Hypothalamus (tissue), 51 donors: ENCODE results near the gene NUBPL.
"Not testable (repeated sequence)": the region's sequence is repeated elsewhere in the genome, so short reads cannot be mapped to it uniquely, and the experiment has no call there.

Source experiments
- DNase-seq, 51 donors: peaks; one replicate each; lab custom pipeline; 2025; lab: John Stamatoyannopoulos, UW

NUBPL gene

DNA sequence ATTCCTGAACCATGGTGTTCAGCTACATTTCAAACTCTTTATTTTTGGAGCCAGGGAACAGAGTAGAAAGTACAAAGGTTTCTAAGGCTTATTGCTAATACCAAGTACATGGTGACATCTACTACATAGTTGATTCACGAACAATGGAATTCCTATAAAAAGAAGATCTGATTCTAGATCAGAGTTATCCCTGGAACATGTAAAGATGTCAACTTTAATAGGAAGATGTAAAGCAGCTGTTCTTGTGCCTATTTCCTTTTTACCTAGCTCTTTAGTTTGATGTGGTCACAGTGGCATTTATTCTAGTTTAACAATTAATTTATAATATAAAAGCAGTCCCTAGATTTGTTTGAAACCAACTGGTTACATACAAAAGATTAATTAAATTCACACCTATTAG lies 99.5 kb downstream of the NUBPL start:
- DNase-seq = no peak

DNA sequence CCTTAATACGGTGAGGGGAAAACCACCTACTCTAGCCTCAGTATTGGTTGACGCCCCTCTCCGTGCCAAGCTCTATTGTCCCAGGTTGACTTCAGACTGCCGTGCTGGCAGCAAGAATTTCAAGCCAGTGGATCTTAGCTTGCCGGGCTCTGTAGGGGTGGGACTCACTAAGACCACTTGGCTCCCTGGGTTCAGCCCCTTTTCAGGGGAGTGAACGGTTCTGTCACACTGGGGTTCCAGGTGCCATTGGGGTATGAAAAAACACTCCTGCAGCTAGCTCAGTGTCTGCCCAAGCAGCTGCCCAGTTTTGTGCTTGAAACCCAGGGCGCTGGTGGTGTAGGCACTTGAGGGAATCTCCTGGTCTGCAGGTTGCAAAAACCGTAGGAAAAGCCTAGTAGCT lies 107.1 kb downstream of the NUBPL start:
- no peak for DNase-seq

DNA sequence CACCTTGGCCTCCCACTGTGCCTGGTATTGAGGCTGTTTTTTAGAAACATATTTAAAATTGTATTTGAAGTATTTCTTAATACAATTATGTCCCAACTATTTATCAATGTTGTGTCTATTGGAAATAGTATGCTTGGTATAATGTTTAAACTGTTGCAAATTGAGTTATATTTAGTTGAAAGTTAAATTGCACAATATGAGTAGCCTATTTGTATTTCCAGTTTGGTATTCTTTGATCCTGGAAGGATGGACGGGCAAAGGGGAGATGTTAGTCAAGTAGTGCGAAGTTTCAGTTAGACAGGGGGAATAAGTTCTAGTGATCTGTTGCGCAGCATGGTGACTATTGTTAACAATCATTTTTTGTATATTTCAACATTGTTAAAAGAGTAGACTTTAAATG lies 111.5 kb downstream of the NUBPL start:
- no peak for DNase-seq

DNA sequence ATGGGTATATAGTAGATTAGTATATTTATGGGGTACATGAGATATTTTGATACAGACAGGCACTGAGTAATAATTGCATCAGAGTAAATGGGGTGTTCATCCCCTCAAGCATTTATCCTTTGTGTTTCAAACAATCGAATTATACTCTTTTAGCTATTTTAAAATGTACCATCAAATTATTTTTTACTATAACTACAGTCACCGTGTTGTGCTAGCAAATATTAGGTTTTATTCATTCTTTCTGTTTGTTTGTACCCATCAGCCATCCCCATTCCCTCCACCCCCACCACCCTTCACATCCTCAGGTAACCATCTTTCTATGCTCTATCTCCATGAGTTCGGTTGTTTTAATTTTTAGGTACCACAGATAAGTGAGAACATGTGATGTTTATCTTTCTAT lies 115.8 kb downstream of the NUBPL start:
- no peak for DNase-seq

DNA sequence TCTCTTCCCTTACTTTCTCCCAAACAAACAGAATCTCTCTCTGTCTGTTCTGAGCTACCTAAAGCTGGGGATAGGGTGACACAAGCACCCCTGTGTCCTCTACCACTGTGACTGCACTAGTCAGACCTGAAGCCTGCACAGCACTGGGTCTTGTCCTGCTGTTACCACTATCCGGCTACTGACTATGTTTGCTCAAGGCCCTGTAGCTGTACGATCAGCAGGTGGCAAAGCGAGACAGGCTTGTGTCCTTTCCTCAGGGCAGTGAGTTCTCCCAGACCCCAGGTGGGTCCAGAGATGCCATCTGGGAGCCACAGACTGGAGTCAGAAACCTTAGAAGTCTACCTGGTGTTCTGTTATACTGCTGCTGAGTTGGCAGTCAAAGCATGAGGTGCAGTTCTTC lies 116.4 kb downstream of the NUBPL start:
- DNase-seq = no peak

DNA sequence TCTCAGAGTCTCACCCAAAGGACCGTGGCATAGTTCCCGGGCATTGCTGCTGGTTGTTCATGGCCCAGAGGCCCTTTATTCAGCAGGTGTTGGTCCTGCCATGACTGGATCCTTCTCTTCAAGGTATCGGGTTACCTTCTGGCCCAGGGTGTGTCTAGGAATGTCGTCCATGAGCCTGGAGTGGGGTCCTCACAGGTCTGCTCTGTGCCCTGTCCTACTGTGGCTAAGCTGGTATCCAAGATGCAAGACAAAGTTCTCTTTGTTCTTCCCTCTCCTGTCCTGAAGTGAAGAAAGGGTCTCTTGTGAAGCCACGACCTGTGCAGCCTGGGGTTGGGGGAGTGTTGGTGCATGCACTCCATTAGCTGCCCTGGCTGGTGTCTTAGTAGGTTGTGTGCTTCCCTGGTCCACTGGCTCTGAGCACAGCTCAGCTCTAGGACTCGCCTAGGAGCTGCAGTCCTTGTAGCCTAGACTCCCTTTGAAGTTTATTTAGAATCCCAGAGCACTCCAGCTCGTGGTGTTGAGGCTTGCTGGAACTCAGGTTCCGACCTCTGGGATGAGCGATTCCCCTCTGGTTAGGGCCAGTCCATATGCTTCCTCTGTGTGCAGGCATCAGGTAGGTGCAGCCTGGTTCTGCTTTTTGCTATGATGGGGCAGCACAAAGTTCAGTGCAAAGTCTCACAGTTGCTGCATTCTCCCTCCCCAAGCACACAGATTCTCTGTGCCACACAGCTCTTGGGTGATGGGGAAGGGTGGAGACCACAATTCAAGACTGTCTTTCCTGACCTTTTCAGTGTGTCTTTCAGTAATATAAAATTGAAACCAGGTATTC lies 117.4 kb downstream of the NUBPL start:
- no peak for DNase-seq

DNA sequence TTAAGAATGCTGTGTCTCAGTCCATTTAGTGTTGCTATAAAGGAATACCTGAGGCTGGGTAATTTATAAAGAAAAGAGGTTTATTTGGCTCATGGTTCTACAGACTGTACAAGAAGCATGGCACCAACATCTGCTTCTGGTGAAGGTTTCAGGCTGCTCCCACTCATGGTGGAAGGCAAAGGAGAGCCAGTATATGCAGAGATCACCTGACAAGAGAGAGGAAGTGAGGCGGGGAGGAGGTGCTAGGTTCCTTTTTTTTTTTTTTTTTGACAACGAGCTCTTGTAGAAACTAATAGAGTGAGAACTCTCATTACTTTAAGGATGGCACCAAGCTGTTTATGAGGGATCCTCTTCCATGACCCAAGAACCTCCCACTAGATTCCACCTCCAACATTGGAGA lies 121.6 kb downstream of the NUBPL start:
- no peak for DNase-seq

DNA sequence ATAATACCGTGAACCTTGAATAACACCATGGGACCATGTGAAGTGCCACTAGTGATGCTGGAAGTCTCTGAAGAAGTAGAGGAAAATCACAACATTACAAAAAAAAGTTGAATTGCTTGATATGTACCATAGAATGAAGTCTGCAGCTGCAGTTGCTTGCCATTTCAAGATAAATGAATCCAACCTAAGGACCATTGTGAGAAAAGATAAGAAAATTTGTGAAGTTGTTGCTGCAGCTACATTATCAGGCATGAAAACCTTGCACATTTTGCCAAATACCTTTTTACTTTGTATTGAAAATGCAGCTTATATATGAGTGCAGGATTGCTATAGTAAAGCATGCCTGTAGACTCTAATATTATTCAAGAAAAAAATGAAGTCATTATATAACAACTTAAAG lies 126.5 kb downstream of the NUBPL start:
- no peak for DNase-seq

DNA sequence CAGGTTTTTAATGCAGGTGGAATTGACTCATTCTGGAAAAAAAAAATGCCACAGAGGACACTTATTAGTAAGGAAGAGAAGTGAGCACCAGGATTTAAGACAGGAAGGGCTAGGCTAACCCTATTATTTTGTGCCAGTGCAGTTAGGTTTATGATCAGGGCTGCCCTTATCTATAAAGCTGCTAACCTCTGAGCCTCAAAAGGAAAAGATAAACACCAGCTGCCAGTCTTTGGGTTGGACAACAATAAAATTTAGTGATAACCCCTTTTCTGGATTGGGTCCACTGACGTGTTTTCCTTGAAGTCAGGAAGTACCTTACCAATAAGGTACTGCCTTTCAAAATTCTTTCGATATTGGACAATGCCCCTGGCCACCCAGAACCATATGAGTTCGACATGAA lies 128.9 kb downstream of the NUBPL start:
- DNase-seq = no peak

DNA sequence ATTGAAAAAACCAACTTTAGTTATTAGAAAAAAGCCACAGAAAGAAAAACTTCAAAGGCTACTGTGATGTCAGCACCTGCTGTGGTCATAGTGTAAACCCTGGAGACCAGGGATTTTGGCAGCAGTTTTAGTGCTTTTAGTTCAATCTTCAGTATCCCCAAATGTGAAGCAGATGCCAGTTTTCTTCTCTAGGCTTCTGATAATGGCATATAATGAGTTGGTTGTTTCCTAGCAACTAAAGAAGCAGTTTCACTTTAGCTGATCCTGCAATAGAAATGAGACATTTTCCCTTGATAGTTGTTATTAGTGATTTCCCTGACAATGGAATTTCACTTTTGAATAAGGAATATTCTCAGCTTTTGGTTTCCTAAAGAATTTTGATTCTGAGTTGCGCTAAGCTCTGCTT lies 131.2 kb downstream of the NUBPL start:
- DNase-seq = peak in 1 of 51 donors; percentile 36

DNA sequence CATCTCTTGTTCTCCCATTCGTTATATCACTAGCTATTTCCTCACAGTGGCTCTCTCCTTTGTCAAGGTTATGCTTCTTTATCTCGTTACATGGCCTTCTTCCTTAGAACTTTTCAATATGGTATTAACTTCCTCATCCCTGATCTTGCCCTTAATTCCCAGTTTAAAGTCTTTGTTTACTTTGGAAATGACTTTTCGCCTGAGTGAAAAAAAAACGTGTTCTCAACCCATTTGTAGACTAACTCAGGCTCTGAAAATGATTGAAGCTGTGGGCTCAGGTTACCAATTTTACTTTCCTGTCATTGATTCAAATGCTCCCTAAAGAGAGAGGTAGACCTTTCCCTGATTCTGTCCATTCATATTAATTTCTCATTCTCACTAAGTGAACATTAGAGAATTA lies 135.2 kb downstream of the NUBPL start:
- DNase-seq = no peak

DNA sequence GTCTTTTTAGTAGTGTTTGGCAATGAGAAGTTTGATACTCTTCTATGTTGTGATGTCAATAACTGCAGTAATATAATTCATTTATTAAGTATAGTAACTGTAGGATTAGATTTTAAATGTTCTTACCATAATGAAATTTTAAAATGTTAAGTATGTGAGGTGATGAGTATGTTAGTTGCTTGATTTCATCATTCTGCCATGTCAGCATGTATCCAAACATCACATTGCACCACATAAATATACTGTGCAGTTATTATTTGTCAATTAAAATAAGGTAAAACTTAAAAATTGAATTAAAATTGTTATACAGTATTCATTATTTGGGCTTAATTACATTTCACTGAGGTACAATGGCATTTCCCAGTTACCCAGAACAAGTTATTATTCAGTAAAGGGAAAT lies 138.6 kb downstream of the NUBPL start:
- DNase-seq = no peak

DNA sequence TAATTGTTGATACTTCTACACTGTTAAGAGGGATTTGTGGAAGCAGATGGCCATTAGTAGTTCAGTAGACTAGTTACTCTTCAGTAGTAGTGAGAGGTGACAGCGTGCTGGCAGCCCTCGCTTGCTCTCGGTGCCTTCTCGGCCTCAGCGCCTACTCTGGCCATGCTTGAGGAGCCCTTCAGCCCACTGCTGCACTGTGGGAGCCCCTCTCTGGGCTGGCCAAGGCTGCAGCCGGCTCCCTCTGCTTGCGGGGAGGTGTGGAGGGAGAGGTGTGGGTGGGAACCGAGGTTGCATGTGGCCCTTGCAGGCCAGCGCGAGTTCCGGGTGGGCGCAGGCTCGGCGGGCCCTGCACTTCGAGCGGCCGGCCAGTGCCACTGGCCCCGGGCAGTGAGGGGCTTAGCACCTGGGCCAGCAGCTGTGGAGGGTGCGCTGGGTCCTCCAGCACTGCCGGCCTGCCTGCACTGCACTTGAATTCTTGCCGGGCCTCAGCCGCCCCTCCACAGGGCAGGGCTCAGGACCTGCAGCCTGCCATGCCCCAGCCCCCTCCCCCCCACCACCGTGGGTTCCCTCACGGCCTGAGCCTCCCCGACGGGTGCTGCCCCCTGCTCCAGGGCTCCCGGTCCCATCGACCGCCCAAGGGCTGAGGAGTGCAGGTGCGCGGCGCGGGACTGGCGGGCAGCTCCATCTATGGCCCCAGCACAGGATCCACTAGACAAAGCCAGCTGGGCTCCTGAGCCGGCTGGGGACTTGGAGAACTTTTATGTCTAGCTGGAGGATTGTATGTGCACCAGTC lies 139.3 kb downstream of the NUBPL start:
- no peak for DNase-seq

DNA sequence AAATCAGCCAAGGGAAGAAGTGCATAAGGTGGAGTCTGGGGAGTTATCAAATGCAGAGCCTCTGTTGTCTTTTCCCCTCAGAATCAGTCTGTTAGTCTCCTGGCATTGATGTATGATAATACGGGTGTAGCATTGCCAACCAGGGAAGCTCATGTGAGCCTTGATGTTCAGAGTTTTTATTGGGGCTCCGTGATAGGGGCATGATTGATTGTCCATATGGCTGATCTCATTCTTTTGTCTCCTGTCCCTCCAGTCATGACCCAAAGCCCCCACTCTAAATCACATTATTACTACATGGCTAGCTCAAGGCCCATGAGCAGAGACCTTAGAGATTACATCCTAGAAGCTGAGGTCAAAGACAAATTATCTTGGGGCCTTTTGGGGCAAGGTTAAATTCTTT lies 140.9 kb downstream of the NUBPL start:
- no peak for DNase-seq

DNA sequence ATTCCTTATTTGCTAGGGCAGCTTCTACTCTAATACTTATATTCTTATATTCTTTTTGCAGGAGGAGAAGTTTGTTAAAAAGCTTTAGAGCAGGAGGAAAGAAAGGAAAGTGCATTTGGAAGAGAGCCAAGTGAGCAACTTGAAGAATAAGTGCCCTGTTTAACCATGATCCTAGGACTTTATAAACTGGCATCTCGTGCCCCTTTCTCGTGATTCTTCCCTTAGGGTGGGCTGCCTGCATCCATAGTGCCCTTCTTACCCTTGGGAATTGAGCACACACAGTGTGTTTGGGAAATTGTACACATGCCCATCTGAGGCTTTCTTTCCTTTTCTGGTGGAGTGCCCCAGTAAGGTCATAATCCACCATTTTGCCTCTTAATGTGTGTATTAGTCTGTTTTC lies 141.9 kb downstream of the NUBPL start:
- DNase-seq = no peak

DNA sequence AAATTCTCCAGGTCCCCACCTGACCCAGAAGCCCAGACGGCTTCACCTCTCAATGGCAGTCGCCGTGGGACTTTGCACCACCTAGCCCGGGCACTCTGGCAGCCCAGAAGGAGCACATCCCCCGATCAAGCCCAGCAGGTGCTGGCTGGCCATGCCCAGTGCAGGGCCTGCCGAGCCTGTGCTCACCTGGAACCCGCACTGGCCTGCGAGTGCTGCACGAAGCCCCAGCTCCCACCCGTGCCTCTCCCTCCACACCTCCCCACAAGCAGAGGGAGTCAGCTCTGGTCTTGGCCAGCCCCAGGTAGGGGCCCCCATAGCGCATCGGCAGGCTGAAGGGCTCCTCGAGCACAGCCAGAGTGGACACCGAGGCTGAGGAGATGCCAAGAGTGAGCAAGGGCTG lies 144.5 kb downstream of the NUBPL start:
- no peak for DNase-seq

DNA sequence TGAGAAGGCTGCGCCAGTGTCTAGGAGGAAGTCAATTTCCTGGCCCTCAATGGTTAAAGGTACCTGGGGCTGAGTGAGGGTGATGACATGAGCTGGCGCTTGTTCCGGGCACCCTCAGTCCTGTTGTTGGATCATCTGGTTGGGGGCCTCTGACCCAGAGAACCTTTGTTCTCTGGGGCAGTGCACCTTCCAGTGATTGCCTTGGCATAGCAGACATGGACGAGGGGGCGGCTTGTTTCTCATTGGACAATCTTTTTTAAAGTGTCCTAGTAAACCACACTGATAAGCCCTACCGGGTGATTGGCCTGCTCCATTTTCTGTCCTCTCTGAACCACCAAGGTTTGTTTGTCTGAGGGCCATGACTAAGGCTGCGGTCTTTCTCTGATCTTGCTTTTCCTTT lies 147.5 kb downstream of the NUBPL start:
- DNase-seq = not testable (repeated sequence)

DNA sequence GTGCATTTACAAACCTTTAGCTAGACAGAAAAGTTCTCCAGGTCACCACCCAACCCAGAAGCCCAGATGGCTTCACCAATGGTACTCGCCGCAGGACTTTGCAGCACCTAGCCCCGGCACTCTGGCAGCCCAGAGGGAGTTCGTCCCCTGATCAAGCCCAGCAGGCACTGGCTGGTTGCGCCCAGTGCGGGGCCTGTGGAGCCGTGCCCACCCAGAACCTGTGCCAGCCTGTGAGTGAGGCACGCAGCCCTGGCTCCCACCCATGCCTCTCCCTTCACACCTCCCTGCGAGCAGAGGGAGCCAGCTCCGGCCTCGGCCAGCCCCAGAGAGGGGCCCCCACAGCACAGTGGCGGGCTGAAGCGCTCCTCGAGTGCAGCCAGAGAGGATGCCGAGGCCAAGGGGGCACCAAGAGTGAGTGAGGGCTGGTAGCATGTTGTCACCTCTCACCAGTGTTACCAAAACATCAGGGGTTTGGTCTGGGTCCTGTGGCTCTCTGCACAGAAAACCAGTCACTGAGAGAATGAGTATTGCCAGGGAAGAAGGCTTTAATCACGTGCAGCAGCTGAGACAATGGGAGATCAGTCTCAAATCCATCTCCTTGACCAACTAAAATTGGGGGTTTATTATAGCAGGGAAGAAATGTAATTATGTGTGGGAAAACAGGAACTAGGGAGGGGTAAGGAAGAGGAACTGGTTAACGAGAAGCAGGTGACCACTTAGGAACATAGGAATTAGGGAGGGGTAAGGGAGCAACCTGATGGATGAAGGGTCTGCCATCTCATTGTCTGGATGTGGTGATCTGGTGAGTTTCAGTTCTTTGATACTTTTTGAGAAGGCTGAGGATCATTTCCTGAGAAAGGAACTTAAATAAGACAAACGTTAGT lies 151.3 kb downstream of the NUBPL start:
- no peak for DNase-seq

DNA sequence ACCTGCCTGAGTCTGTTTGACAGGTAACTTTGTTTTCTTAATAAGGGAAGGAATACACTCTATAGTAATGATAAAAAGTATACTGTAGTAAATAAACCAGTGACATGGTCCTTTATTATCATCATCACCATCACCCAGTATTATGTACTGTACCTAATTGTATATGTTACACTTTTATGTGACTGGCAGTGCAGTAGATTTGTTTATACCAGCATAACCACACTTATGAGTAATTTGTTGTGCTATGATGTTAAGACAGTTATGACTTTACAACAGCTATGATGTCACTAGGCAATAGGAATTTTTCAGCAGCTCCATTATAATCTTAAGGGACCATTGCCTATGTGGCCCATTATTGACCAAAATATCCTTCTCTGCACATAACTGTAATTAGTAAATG lies 155.0 kb downstream of the NUBPL start:
- no peak for DNase-seq

DNA sequence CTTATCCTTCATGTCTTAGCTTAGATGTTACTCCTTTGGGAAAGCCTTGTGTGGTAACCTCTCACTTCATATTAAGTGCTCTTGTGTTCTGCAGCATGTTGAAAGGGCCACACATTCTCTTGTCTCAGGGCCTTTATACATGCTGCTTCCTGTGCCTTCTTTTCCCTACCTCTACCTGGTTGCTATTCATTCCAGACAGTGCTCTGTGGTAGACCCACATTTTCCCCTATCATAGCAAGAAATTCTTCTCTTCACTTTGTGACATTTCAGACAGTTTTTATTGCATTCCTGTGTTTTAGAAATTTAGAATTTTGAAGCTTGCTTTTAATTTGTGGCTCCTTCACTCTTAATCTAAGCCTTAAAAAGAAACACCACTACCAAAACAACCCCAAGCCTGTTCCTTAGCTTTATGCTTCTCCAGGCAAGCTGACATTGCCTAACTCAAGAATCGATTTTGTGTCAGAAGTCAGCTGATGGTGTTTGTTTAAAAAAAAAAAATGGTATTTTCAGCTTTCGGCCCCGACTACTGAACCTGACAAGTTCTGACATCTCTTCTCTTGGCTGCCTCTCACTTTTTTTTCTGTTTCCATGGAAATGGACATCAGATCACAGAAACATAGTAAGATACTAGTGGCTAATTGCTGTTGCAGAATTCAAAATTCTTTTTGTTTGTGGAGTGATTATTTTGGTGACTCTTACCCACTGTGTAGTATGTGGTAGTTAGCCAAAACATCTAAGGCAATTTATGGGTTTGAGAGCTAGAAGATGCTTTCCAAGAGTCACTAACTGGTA lies 156.3 kb downstream of the NUBPL start:
- DNase-seq = peak in 1 of 51 donors; percentile 1
